SK-N-SH (cell line): ENCODE data around the gene THSD4. TPM values are rescaled to one million over a fixed set of nuclear protein-coding genes. Genes with fewer than 3 reads are reported as not detected.

Experiments
- CTCF ChIA-PET: fragments of 300-600, 350-600 bp; formaldehyde crosslinking; extraction: SDS; loops from one replicate; lab custom pipeline; 2021; lab: Yijun Ruan, JAX
- POLR2A ChIA-PET: fragments of 350-600 bp; sonication (Branson Sonifier 250); formaldehyde crosslinking; extraction: SDS; loops from one replicate; lab custom pipeline; 2020; ENCODE audit warnings: antibody characterized with exemption, inconsistent platforms; lab: Yijun Ruan, JAX
- DNase-seq: peaks from one replicate; pipeline ENCODE4 v3.0.0; 2012
- H2AFZ ChIP-seq: fragments of 200-600 bp; sonication (generic); 2 replicates; pipeline ENCODE4 v1.8.1; 2016; ENCODE audit warnings: antibody characterized with exemption, mild to moderate bottlenecking, low read depth
- H3F3A ChIP-seq: fragments of 200-600 bp; sonication (generic); replicated peaks from 2 replicates; pipeline ENCODE3; 2016; ENCODE audit warnings: antibody characterized with exemption, mild to moderate bottlenecking; ENCODE audit not compliant: insufficient read depth
- H3K27ac ChIP-seq, 2 experiments: fragments of 200-500 bp in 1 of 2; fragments of 200-600 bp in 1 of 2; sonication (Bioruptor generic) in 1 of 2; sonication (generic), shearing (Covaris generic) in 1 of 2; 2 replicates each; pipeline versions ENCODE4 v1.5.1 to v1.6.1; 2014 to 2016; ENCODE audit warnings: low read depth in 2 of 2, inconsistent platforms in 1 of 2, low read length in 1 of 2, mild to moderate bottlenecking in 1 of 2, mixed read lengths in 1 of 2
- H3K27me3 ChIP-seq: fragments of 200-600 bp; sonication (generic), shearing (Covaris generic); 2 replicates; pipeline ENCODE4 v1.6.1; 2016; ENCODE audit warnings: mixed run types; ENCODE audit not compliant: insufficient read depth
- H3K36me3 ChIP-seq, 2 experiments: fragments of 200-500 bp in 1 of 2; fragments of 200-600 bp in 1 of 2; sonication (Bioruptor generic) in 1 of 2; sonication (generic) in 1 of 2; replicated peaks in 1 of 2; 2 replicates each; pipeline versions ENCODE3 to v1.5.1; 2014 to 2016; ENCODE audit warnings: low read length in 1 of 2, mild to moderate bottlenecking in 1 of 2; ENCODE audit not compliant: insufficient read depth in 2 of 2, control insufficient read depth in 1 of 2
- H3K4me1 ChIP-seq, 2 experiments: fragments of 200-500 bp in 1 of 2; fragments of 200-600 bp in 1 of 2; sonication (Bioruptor generic) in 1 of 2; sonication (generic), shearing (Covaris generic) in 1 of 2; 2 replicates each; pipeline versions ENCODE4 v1.5.1 to v1.6.1; 2014 to 2016; ENCODE audit warnings: low read depth in 1 of 2, low read length in 1 of 2, mixed run types in 1 of 2; ENCODE audit not compliant: insufficient read depth in 2 of 2, control insufficient read depth in 1 of 2
- H3K4me2 ChIP-seq: fragments of 200-600 bp; sonication (generic), shearing (Covaris generic); 2 replicates; pipeline ENCODE4 v1.6.1; 2017; ENCODE audit warnings: mixed run types
- H3K4me3 ChIP-seq, 2 experiments: fragments of 200-500 bp in 1 of 2; fragments of 200-600 bp in 1 of 2; sonication (Bioruptor generic) in 1 of 2; sonication (generic), shearing (Covaris generic) in 1 of 2; 2 replicates each; pipeline versions ENCODE4 v1.5.1 to v1.8.1; 2014 to 2016; ENCODE audit warnings: low read depth in 2 of 2, inconsistent platforms in 1 of 2, low read length in 1 of 2, mild to moderate bottlenecking in 1 of 2, mixed read lengths in 1 of 2, moderate library complexity in 1 of 2
- H3K79me2 ChIP-seq: fragments of 200-600 bp; sonication (generic); 2 replicates; pipeline ENCODE4 v1.8.1; 2017; ENCODE audit warnings: mild to moderate bottlenecking; ENCODE audit not compliant: insufficient read depth
- H3K9ac ChIP-seq: fragments of 200-600 bp; sonication (generic); 2 replicates; pipeline ENCODE4 v1.6.1; 2017; ENCODE audit warnings: mixed run types
- H3K9me2 ChIP-seq: fragments of 200-600 bp; sonication (generic); 2 replicates; pipeline ENCODE4 v1.6.1; 2017; ENCODE audit warnings: mixed run types
- H3K9me3 ChIP-seq: fragments of 200-600 bp; sonication (generic); 2 replicates; pipeline ENCODE4 v1.6.1; 2017; ENCODE audit warnings: mixed run types, mild to moderate bottlenecking, moderate library complexity
- H4K20me1 ChIP-seq: fragments of 200-600 bp; sonication (generic); 2 replicates; pipeline ENCODE4 v1.6.1; 2017; ENCODE audit warnings: mild to moderate bottlenecking, mixed run types; ENCODE audit not compliant: insufficient read depth
- CHD2 ChIP-seq: fragments of 150-350 bp; IDR thresholded peaks from 2 replicates; pipeline ENCODE4 v1.6.1; 2018; ENCODE audit warnings: low read length; ENCODE audit not compliant: partially characterized antibody
- ELF1 ChIP-seq: IDR thresholded peaks from 2 replicates; pipeline ENCODE4 v1.4.0; 2012
- EP300 ChIP-seq, 2 experiments: IDR thresholded peaks; 2 replicates each; pipeline versions ENCODE4 v1.4.0 to v1.6.1; 2012; ENCODE audit warnings: borderline replicate concordance in 1 of 2, low read depth in 1 of 2, low read length in 1 of 2
- EZH2phosphoT487 ChIP-seq: fragments of 200-600 bp; sonication (generic); IDR thresholded peaks from 2 replicates; pipeline ENCODE4 v1.6.1; 2017; ENCODE audit warnings: low read depth, mixed run types, mild to moderate bottlenecking, antibody characterized with exemption, moderate library complexity, borderline replicate concordance
- FOSL2 ChIP-seq: IDR thresholded peaks from 2 replicates; pipeline ENCODE4 v1.4.0; 2012; ENCODE audit warnings: low read depth, mild to moderate bottlenecking, moderate library complexity, borderline replicate concordance
- FOXJ3 ChIP-seq: sonication (generic); formaldehyde crosslinking; IDR thresholded peaks from 2 replicates; pipeline ENCODE4 v1.5.1; 2020; ENCODE audit warnings: mild to moderate bottlenecking, missing genetic modification reagents
- FOXM1 ChIP-seq: IDR thresholded peaks from 2 replicates; pipeline ENCODE4 v1.4.0; 2012; ENCODE audit warnings: low read depth, mild to moderate bottlenecking
- GABPA ChIP-seq: IDR thresholded peaks from 2 replicates; pipeline ENCODE4 v1.4.0; 2012; ENCODE audit warnings: low read depth, mild to moderate bottlenecking
- JUND ChIP-seq: IDR thresholded peaks from 2 replicates; pipeline ENCODE4 v1.4.0; 2012
- MEF2A ChIP-seq: IDR thresholded peaks from 2 replicates; pipeline ENCODE4 v1.4.0; 2012; ENCODE audit warnings: low read depth, borderline replicate concordance
- MXI1 ChIP-seq: IDR thresholded peaks from 2 replicates; pipeline ENCODE4 v1.6.1; 2012; ENCODE audit warnings: mild to moderate bottlenecking, low read depth, low read length, improper control_type of control experiment
- NFIC ChIP-seq: IDR thresholded peaks from 2 replicates; pipeline ENCODE4 v1.4.0; 2012; ENCODE audit warnings: borderline replicate concordance
- NRF1 ChIP-seq: IDR thresholded peaks from 2 replicates; pipeline ENCODE4 v1.6.1; 2012; ENCODE audit warnings: low read depth, mild to moderate bottlenecking, low read length
- POLR2AphosphoS5 ChIP-seq: IDR thresholded peaks from 2 replicates; pipeline ENCODE4 v1.6.1; 2012; ENCODE audit warnings: low read depth, low read length
- RAD21 ChIP-seq: IDR thresholded peaks from 2 replicates; pipeline ENCODE4 v1.6.1; 2012; ENCODE audit warnings: mild to moderate bottlenecking, low read length
- RCOR1 ChIP-seq: fragments of 150-350 bp; IDR thresholded peaks from 2 replicates; pipeline ENCODE4 v1.6.1; 2017; ENCODE audit warnings: antibody characterized with exemption, low read length
- RFX5 ChIP-seq: IDR thresholded peaks from 2 replicates; pipeline ENCODE4 v1.6.1; 2012; ENCODE audit warnings: mild to moderate bottlenecking, improper control_type of control experiment, low read length
- RXRA ChIP-seq: IDR thresholded peaks from 2 replicates; pipeline ENCODE4 v1.4.0; 2012; ENCODE audit warnings: low read depth, mild to moderate bottlenecking, borderline replicate concordance
- SMC3 ChIP-seq: IDR thresholded peaks from 2 replicates; pipeline ENCODE4 v1.6.1; 2012; ENCODE audit warnings: low read depth, low read length, improper control_type of control experiment
- TAF1 ChIP-seq: IDR thresholded peaks from 2 replicates; pipeline ENCODE4 v1.6.1; 2012; ENCODE audit warnings: low read depth, mild to moderate bottlenecking, low read length, moderate library complexity, borderline replicate concordance
- TCF12 ChIP-seq: IDR thresholded peaks from 2 replicates; pipeline ENCODE4 v1.4.0; 2012
- TEAD4 ChIP-seq: IDR thresholded peaks from 2 replicates; pipeline ENCODE4 v1.4.0; 2012; ENCODE audit warnings: mild to moderate bottlenecking, borderline replicate concordance; ENCODE audit not compliant: insufficient read depth
- USF1 ChIP-seq: IDR thresholded peaks from 2 replicates; pipeline ENCODE4 v1.4.0; 2012; ENCODE audit warnings: low read depth, borderline replicate concordance
- USF2 ChIP-seq: fragments of 150-350 bp; IDR thresholded peaks from 2 replicates; pipeline ENCODE4 v1.6.1; 2017; ENCODE audit warnings: antibody characterized with exemption, low read length, low read depth, borderline replicate concordance
- YY1 ChIP-seq: IDR thresholded peaks from 2 replicates; pipeline ENCODE4 v1.4.0; 2012; ENCODE audit warnings: low read depth, mild to moderate bottlenecking
- ZBTB33 ChIP-seq: IDR thresholded peaks from 2 replicates; pipeline ENCODE4 v1.4.0; 2012; ENCODE audit warnings: low read depth, borderline replicate concordance
- WGBS: methylation state at CpG from one replicate; pipeline ENCODE4 v1.1.6; 2017; ENCODE audit warnings: low lambda C conversion rate; 5-methylcytosine and 5-hydroxymethylcytosine counted together
- polyA plus RNA-seq, 3 experiments: library from polyadenylated mRNA; depleted of rRNA; stranded (reverse); fragments of >200 nt; gene quantifications; 2 replicates each; pipeline ENCODE4 v1.2.3, GENCODE V29; 2012
- TF ChIP-seq, protein P1 (sequence below): fragments of 200-600 bp; sonication (generic); IDR thresholded peaks from 2 replicates; pipeline ENCODE4 v1.6.1; 2017; ENCODE audit warnings: antibody characterized with exemption, mild to moderate bottlenecking, moderate library complexity
- TF ChIP-seq, protein P2 (sequence below): fragments of 150-350 bp; IDR thresholded peaks from 2 replicates; pipeline ENCODE4 v1.6.1; 2016; ENCODE audit warnings: mild to moderate bottlenecking, low read depth, low read length

The THSD4 gene
- polyA plus RNA-seq, 1 of the 3 experiments (the other 2 are of a cell fraction): 79.1 TPM

GRCh38 chr15:71278989-71279756 is 163.9 kb downstream of the THSD4 start:
- peak overlapping the region; percentile 56 to 88 for H3K27ac ChIP-seq
- POLR2A ChIA-PET: no interaction called here
- peaks cover 45% of the 10 kb centered on the region for H3F3A ChIP-seq
- peak overlapping the region; percentile 57; the same call in 1 of the 2 replicates for H2AFZ ChIP-seq
- no peaks in the 10 kb centered on the region for H3K9me2 ChIP-seq
- no peaks in the 10 kb centered on the region for H3K36me3 ChIP-seq
- H3K4me2 ChIP-seq: peak overlapping the region; percentile 71
- CTCF ChIA-PET: no interaction called here
- 23% methylated on average over 15 of the region's 15 CpGs for whole genome bisulfite sequencing
- 0 out of 2 replicates have a peak, but pooled peaks cover 7% of the 10 kb centered on the region for H3K79me2 ChIP-seq
- H3K4me3 ChIP-seq: peak overlapping the region in 1 of 2 experiments; percentile 3; a peak in 1 of 4 replicates
- no peaks in the 10 kb centered on the region for H4K20me1 ChIP-seq
- no peak for DNase-seq
- peak overlapping the region; percentile 31; the same call in 1 of the 2 replicates for H3K9ac ChIP-seq
- H3K9me3 ChIP-seq: no peaks in the 10 kb centered on the region
- peaks cover 6 to 45% of the 10 kb centered on the region in 2 experiments; a peak in 3 of 4 replicates for H3K4me1 ChIP-seq
- no peaks in the 10 kb centered on the region for H3K27me3 ChIP-seq
- TF ChIP-seq FOXJ3 (CRISPR knock-in tag) (no peak), RXRA (peak; percentile 40; the same call in 1 of the 2 replicates), FOSL2 (no peak; the same call in 1 of the 2 replicates), TAF1 (no peak), TCF12 (peak; percentile 79), RCOR1 (no peak), CHD2 (no peak), MXI1 (no peak; the same call in 1 of the 2 replicates), NFIC (peak; percentile 91), POLR2AphosphoS5 (peak; percentile 43; the same call in 1 of the 2 replicates), FOXM1 (peak; percentile 80; the same call in 1 of the 2 replicates), MEF2A (no peak), USF2 (peak; percentile 54; the same call in 1 of the 2 replicates), RAD21 (no peak), EP300 (IDR thresholded peaks at IDR 0.05; ENCODE audit: borderline replicate concordance in 1 of 2, low read depth in 1 of 2, low read length in 1 of 2) (peak; percentile 62 to 76; a peak in 3 of 4 replicates), ELF1 (no peak), ZBTB33 (peak; percentile 63; the same call in 1 of the 2 replicates), USF1 (peak; percentile 92), JUND (peak; percentile 64), SMC3 (no peak), TEAD4 (peak; percentile 59; the same call in 1 of the 2 replicates), RFX5 (no peak), YY1 (peak; percentile 56; the same call in 1 of the 2 replicates), EZH2phosphoT487 (no peak), NRF1 (no peak), GABPA (no peak)
- TF ChIP-seq, protein P1, sequence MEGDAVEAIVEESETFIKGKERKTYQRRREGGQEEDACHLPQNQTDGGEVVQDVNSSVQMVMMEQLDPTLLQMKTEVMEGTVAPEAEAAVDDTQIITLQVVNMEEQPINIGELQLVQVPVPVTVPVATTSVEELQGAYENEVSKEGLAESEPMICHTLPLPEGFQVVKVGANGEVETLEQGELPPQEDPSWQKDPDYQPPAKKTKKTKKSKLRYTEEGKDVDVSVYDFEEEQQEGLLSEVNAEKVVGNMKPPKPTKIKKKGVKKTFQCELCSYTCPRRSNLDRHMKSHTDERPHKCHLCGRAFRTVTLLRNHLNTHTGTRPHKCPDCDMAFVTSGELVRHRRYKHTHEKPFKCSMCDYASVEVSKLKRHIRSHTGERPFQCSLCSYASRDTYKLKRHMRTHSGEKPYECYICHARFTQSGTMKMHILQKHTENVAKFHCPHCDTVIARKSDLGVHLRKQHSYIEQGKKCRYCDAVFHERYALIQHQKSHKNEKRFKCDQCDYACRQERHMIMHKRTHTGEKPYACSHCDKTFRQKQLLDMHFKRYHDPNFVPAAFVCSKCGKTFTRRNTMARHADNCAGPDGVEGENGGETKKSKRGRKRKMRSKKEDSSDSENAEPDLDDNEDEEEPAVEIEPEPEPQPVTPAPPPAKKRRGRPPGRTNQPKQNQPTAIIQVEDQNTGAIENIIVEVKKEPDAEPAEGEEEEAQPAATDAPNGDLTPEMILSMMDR: no peak
- TF ChIP-seq, protein P2, sequence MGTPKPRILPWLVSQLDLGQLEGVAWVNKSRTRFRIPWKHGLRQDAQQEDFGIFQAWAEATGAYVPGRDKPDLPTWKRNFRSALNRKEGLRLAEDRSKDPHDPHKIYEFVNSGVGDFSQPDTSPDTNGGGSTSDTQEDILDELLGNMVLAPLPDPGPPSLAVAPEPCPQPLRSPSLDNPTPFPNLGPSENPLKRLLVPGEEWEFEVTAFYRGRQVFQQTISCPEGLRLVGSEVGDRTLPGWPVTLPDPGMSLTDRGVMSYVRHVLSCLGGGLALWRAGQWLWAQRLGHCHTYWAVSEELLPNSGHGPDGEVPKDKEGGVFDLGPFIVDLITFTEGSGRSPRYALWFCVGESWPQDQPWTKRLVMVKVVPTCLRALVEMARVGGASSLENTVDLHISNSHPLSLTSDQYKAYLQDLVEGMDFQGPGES: no peak
